Measurements from ENCODE around the gene COL6A1.

DNA sequence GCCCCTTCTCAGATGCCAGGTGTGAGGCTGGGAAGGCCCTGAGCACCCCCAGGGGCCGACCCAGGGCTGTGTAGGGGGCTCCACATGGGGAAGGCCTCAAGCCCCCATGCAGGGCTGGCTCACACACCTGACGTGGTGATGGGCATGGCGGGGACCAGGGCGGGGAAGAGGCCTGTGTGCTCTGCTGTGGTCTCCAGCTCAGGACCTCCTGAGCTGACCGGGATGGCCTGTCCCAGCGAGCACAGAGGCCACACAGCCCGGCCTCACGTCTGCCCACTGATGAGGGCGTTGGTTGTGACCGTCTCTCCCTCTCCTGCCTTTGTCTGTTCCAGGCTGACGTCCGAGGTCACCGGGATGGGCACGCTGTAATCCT, 40.2 kb upstream of the COL6A1 start:
- TF ChIP-seq, protein P1, sequence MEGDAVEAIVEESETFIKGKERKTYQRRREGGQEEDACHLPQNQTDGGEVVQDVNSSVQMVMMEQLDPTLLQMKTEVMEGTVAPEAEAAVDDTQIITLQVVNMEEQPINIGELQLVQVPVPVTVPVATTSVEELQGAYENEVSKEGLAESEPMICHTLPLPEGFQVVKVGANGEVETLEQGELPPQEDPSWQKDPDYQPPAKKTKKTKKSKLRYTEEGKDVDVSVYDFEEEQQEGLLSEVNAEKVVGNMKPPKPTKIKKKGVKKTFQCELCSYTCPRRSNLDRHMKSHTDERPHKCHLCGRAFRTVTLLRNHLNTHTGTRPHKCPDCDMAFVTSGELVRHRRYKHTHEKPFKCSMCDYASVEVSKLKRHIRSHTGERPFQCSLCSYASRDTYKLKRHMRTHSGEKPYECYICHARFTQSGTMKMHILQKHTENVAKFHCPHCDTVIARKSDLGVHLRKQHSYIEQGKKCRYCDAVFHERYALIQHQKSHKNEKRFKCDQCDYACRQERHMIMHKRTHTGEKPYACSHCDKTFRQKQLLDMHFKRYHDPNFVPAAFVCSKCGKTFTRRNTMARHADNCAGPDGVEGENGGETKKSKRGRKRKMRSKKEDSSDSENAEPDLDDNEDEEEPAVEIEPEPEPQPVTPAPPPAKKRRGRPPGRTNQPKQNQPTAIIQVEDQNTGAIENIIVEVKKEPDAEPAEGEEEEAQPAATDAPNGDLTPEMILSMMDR (IDR thresholded peaks at IDR 0.05; ENCODE audit: low read depth, low read length) = no peak
- no peak for TF ChIP-seq EZH2phosphoT487 (IDR thresholded peaks at IDR 0.05; ENCODE audit: low read depth)

Measured in OCI-LY3 (cell line).